Stomach (tissue), 9 donors: Measurements from ENCODE around the gene RABGAP1. TPM values are rescaled to one million over a fixed set of nuclear protein-coding genes. Genes with fewer than 3 reads are reported as not detected.

ENCODE experiments used
- DNase-seq, 2 donors: peaks; one replicate each; pipeline versions ENCODE4 v3.0.0 to v3.0.0-alpha.2; 2013 to 2019
- H3K27ac ChIP-seq, 5 donors: fragments of 200-600 bp in 4 of 5; sonication (generic) in 4 of 5; one replicate each; pipeline ENCODE4 v1.5.1; 2013 to 2019; ENCODE audit warnings: mild to moderate bottlenecking in 1 of 5, moderate library complexity in 1 of 5
- H3K27me3 ChIP-seq, 3 donors: fragments of 200-600 bp; sonication (generic); one replicate each; pipeline ENCODE4 v1.5.1; 2017 to 2019; ENCODE audit warnings: mixed run types in 1 of 3
- H3K36me3 ChIP-seq, 4 donors: fragments of 200-600 bp; sonication (generic); 1 replicate in 3 of 4; 2 replicates in 1 of 4; pipeline ENCODE4 v1.5.1; 2016 to 2019
- H3K4me1 ChIP-seq, 4 donors: fragments of 200-600 bp; sonication (generic); one replicate each; pipeline ENCODE4 v1.5.1; 2016 to 2019
- H3K4me3 ChIP-seq, 4 donors: fragments of 200-600 bp; sonication (generic) in 3 of 4; one replicate each; pipeline ENCODE4 v1.5.1; 2016 to 2019; ENCODE audit warnings: mild to moderate bottlenecking in 1 of 4
- H3K9me3 ChIP-seq, 4 donors: fragments of 200-600 bp; sonication (generic); one replicate each; pipeline ENCODE4 v1.5.1; 2016 to 2019
- CTCF ChIP-seq, 7 experiments: fragments of 450-650 bp in 4 of 7; fragments of 200-600 bp in 3 of 7; sonication (generic) in 3 of 7; IDR thresholded peaks; one replicate each; pipeline ENCODE4 v1.5.1; 2016 to 2019; ENCODE audit warnings: antibody characterized with exemption in 7 of 7, control low read depth in 2 of 7, mild to moderate bottlenecking in 1 of 7
- EP300 ChIP-seq: sonication (generic); formaldehyde crosslinking; IDR thresholded peaks from one replicate; pipeline ENCODE4 v1.6.1; 2017; ENCODE audit warnings: antibody characterized with exemption
- POLR2A ChIP-seq, 4 donors: fragments of 450-650 bp; IDR thresholded peaks; one replicate each; pipeline ENCODE4 v1.6.1; 2016; ENCODE audit warnings: antibody characterized with exemption in 4 of 4, control low read depth in 2 of 4, mild to moderate bottlenecking in 1 of 4, moderate library complexity in 1 of 4
- POLR2AphosphoS5 ChIP-seq, 3 donors: sonication (generic); formaldehyde crosslinking; IDR thresholded peaks; one replicate each; pipeline ENCODE4 v1.6.1; 2016; ENCODE audit warnings: antibody characterized with exemption in 3 of 3
- WGBS, 5 donors: extraction: QIAGEN DNeasy Blood & Tissue Kit in 3 of 5; methylation state at CpG; one replicate each; pipeline versions ENCODE4 v1.1.5 to v1.1.7; 2013 to 2018; 5-methylcytosine and 5-hydroxymethylcytosine counted together
- intact Hi-C: fragments of 100-400 bp; cut with DNase I; formaldehyde crosslinking; loops from one replicate; pipeline ENCODE4 v1.15.1; 2023; ENCODE audit warnings: low total_unique reads
- polyA plus RNA-seq, 3 donors: library from polyadenylated mRNA; stranded (reverse); fragments of 200-250 nt; gene quantifications; one replicate each; pipeline ENCODE4 v1.2.3, GENCODE V29; 2013
- total RNA-seq, 5 donors: library from RNA; depleted of rRNA; stranded (reverse); fragments of >200 nt; gene quantifications; one replicate each; pipeline versions ENCODE4 v1.1.0 to v1.2.3, GENCODE V29; 2014 to 2016
- donor health status: healthy with polysubstance abuse.
- donor health status: Bipolar disorder and iron deficiency.
- donor health status: healthy.

RABGAP1 gene
- total and polyA plus RNA-seq, 8 donors = 7.0 to 157 (median 33.0) TPM

- H3K4me1 ChIP-seq = peaks cover 0 to 8% (median 0%) of the 10 kb centered on the region in 4 donors
- no peak for DNase-seq
- peaks cover 43 to 100% (median 98%) of the 10 kb centered on the region in 4 donors for H3K36me3 ChIP-seq
- 63 to 77% (median 73%) methylated on average over 7 of the region's 7 CpGs for WGBS, 5 donors
- intact Hi-C loops = loop anchor here (10.0 kb wide), 1 partner anchor 240 kb away; no protein-coding TSS in a partner anchor
- no peaks in the 10 kb centered on the region for H3K9me3 ChIP-seq
- TF ChIP-seq CTCF (IDR thresholded peaks at IDR 0.05) (no peak), POLR2A (IDR thresholded peaks at IDR 0.05) (no peak), EP300 (no peak), POLR2AphosphoS5 (IDR thresholded peaks at IDR 0.05) (no peak)
- H3K4me3 ChIP-seq = no peak overlapping the region
- H3K27ac ChIP-seq = no peak overlapping the region
- no peaks in the 10 kb centered on the region for H3K27me3 ChIP-seq
Measured at GRCh38 chr9:123104807-123105206, 164.0 kb downstream of the RABGAP1 start.

GRCh38 chr9:123105490-123105889 is 164.7 kb downstream of the RABGAP1 start:
- intact Hi-C loops = loop anchor here (10.0 kb wide), 1 partner anchor 239 kb away; no protein-coding TSS in a partner anchor
- no peak overlapping the region for H3K27ac ChIP-seq
- 79 to 85% (median 83%) methylated on average over 5 of the region's 5 CpGs for WGBS, 5 donors
- H3K27me3 ChIP-seq = no peaks in the 10 kb centered on the region
- peaks cover 0 to 8% (median 0%) of the 10 kb centered on the region in 4 donors for H3K4me1 ChIP-seq
- TF ChIP-seq POLR2A (IDR thresholded peaks at IDR 0.05) (no peak), CTCF (IDR thresholded peaks at IDR 0.05) (no peak), POLR2AphosphoS5 (IDR thresholded peaks at IDR 0.05) (no peak), EP300 (no peak)
- no peak for DNase-seq
- peaks cover 36 to 100% (median 98%) of the 10 kb centered on the region in 4 donors for H3K36me3 ChIP-seq
- no peaks in the 10 kb centered on the region for H3K9me3 ChIP-seq
- H3K4me3 ChIP-seq = no peak overlapping the region

GRCh38 chr9:123107639-123108285 is 166.9 kb downstream of the RABGAP1 start:
- H3K4me3 ChIP-seq = no peak overlapping the region
- H3K27ac ChIP-seq = no peak overlapping the region
- intact Hi-C loops = loop anchor here (10.0 kb wide), 1 partner anchor 237 kb away; no protein-coding TSS in a partner anchor
- no peaks in the 10 kb centered on the region for H3K9me3 ChIP-seq
- H3K36me3 ChIP-seq = peaks cover 20 to 83% (median 80%) of the 10 kb centered on the region in 4 donors
- no peak for DNase-seq
- TF ChIP-seq POLR2A (IDR thresholded peaks at IDR 0.05) (no peak), POLR2AphosphoS5 (IDR thresholded peaks at IDR 0.05) (no peak), EP300 (no peak), CTCF (IDR thresholded peaks at IDR 0.05) (no peak)
- peaks cover 8 to 16% (median 13%) of the 10 kb centered on the region in 4 donors for H3K4me1 ChIP-seq
- no peaks in the 10 kb centered on the region for H3K27me3 ChIP-seq
- 72 to 80% (median 75%) methylated on average over 11 of the region's 11 CpGs for WGBS, 5 donors

GRCh38 chr9:123108976-123109375 is 168.2 kb downstream of the RABGAP1 start:
- TF ChIP-seq POLR2AphosphoS5 (IDR thresholded peaks at IDR 0.05) (no peak), CTCF (IDR thresholded peaks at IDR 0.05) (no peak), EP300 (no peak)
- 81 to 86% (median 84%) methylated on average over 7 to 9 of the region's 9 CpGs for WGBS, 5 donors

More at GRCh38 chr9:123108976-123109375, 168.2 kb downstream of the RABGAP1 start:
- DNase-seq = no peak
- no peak overlapping the region for H3K4me3 ChIP-seq
- intact Hi-C loops = loop anchor here (10.0 kb wide), 1 partner anchor 236 kb away; no protein-coding TSS in a partner anchor
- H3K36me3 ChIP-seq = peaks cover 14 to 77% (median 69%) of the 10 kb centered on the region in 4 donors
- no peaks in the 10 kb centered on the region for H3K27me3 ChIP-seq
- H3K27ac ChIP-seq = no peak overlapping the region
- no peaks in the 10 kb centered on the region for H3K9me3 ChIP-seq
- peaks cover 8 to 16% (median 12%) of the 10 kb centered on the region in 4 donors for H3K4me1 ChIP-seq
